GM21619 (cell line): ENCODE results near the gene PIK3CD.
"Not testable (repeated sequence)": the region's sequence is repeated elsewhere in the genome, so short reads cannot be mapped to it uniquely, and the experiment has no call there.

Source experiments
- ATAC-seq: cut with Tn5 transposase; IDR thresholded peaks from one replicate; pipeline ENCODE4 v1.9.1; 2021; ENCODE audit not compliant: unreplicated experiment

The PIK3CD gene

DNA sequence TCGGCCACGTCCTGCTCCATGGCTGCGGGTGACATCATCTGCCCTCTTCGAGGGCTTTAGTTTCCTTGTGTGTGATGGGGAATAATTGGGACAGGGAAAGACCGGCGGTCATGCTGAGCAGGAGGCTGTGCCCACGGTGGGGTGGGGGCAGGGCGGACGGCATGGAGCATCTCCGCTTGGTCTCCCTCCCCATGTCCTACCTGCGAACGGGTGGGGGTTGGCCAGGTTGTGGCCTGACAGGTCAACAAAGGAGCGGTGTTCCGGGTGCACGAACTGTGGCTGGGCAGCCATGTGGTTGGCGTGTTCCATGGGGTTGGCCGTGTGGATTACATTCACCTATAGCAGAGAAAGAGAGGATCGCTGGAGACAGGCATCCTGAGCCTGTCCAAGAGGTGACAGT lies 80.0 kb downstream of the PIK3CD start:
- ATAC-seq: no peak

DNA sequence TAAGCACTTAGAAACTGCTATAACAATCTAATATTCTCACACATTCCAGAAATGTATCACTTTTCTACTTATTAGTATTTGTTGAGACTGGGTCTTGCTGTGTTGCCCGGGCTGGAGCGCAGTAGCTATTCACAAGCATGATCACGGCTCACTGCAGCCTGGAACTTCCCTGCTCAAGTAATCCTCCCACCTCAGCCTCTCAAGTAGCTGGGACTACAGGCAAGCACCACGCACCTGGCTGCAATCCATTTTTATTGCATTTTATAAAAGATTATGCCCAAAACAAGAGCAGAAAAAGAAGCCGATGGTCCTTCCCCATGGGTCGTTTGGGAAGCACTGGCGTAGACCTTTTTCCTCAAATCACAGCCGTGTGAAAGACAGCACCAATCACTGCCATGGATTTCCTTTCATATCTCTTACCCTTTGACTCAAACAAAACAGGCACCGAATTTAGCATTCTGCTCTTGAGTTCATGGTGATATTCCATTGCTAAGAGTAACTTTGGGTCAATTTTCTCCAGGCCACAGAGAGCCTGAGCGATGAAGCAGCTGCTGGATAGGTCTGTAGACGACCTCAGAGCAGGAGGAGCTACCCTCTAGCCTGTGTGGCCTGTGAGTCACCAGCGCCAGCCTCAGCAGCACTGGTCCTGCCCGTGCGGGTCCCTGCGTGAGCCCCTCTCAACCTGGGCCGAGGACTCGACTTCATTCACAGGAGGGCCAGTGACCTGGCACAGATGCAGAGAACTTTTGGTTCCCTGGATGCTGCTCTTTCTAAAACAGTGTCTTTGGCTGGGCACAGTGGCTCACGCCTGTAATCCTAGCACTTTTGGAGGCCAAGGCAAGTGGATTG lies 80.8 kb downstream of the PIK3CD start:
- no peak for ATAC-seq

DNA sequence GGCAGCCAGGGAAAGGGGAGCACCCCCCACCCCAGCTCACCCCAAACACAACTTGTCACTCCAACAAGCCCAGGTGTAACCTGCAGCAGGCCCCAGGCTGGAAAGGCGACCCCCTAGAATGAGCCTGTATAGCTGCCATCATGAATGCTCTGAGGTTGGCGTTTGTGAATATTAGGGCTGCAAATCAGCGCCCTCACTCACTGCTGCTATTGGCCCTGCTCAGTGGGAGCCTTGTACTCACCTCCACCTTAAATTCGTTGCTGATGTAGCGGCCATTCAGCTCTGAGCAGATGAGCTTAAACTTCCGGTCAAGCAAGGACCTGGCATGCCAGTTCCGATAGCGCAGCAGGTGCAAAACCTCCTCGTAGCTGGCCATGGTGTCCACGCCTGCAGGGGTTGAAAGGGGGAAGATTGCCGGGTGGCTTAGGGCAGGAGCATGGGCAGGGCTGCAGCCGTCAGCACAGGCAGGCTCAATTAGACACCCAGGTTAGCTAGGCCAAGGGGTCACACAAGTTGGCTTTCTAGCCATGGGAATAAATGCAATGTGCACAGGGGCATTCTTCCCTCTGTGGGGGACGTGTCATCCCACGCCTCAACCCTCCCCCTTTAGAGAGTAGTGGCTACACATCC lies 81.7 kb downstream of the PIK3CD start:
- no peak for ATAC-seq

DNA sequence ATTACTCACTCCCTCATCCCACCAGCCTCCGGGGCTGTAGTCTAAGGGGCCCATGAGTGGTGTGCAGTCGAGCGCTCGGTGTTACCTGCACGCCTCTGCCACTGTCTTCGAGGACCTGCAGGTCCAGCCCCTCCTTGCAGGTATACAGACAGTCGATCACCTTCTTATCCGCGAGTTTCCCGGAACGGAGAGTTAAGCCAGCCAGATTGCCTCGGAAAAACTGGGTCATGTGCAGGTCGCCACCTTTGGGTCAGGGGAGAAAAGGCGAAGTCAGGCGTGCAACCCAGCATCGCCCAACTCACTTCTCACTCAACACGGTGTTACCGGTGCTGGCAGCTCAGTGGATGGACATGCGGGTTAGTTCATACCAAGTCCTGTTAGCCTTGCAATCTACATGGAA lies 84.3 kb downstream of the PIK3CD start:
- no peak for ATAC-seq

DNA sequence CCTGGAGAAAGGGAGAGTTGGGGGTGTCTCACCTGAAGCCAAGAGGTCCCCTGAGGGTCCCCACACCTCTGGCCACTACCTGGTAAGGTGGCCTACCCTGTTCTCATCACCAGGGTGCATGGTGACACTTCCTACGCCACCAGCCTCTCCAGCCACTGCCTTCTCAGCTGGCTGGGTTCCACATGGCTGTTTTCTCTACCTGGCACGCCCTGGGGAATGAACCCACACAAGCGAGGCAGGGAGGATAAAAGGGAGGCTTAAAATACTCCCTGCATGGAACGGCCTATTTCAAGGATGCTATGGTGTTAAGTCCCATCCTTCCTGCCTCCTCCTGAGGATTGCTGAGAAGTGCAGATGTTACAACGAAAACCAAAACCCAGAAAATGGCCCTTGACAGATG lies 84.7 kb downstream of the PIK3CD start:
- no peak for ATAC-seq

DNA sequence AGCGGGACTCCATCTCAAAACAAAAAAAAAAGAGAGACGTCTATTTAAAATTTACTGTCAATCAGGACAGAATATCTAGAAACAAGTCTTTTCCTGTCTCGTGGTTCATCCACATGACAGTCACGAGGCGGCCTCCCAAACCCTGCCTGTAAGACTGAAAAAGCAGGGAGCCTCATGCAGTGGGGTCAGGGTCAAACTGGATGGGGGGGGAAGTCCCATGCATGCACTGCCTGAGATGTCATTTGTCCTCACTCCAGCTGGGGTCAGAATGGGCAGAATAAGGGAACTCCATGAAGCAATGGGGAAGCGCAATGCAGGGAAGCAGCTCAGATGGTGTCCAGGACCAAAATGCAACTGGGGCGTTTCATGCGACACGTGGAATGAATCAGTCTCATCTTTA lies 85.5 kb downstream of the PIK3CD start:
- no peak for ATAC-seq

DNA sequence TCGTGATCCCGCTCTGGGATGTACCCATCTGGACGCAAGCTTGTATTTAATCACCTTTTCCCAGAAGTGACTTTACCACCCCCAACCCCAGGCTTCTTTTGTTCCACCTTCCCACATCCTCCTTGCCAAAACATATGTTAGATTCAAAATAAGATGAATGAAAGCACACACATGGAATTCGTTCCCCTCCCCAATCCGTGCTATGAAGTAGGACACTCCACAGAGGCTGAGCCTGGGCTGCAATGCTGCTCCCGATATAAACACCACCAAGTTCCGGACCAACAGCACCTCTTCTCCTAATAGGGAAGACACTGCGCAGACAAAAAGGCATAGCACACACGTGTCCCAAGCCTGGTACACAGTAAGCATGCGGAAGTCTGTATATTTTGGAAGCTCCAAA lies 86.1 kb downstream of the PIK3CD start:
- no peak for ATAC-seq

DNA sequence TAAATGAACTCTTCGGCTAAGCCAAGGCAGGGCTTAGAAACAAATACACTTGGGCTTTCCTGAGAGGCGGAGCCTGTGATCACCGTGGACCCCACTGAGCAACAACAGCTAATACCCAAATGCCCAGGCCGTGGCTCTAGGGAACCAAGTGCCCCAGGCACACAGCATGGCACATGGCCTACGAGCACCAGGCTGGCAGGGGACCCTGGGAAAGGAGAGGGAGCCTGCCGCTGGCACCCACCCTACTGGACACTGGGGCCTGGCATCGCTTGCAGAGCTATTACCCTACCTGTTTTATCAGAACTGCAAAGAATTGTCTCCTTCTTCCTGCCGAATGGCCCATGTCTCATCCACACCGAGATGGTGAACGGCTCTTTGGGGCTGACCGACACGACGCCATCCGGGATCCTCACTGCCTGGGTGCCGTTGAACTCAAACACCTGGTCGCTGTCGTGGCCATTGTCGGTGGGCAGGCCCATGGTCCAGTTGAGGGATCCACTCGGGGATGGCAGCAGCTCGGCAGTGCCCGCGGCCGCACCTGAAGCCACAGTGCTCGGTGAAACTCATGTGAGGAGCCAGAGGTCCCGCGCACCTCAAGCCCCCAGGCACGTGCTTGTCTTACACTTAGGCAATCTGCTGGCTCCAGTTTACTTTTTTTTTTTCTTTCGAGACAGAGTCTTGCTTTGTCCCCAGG lies 92.7 kb downstream of the PIK3CD start:
- no peak for ATAC-seq

DNA sequence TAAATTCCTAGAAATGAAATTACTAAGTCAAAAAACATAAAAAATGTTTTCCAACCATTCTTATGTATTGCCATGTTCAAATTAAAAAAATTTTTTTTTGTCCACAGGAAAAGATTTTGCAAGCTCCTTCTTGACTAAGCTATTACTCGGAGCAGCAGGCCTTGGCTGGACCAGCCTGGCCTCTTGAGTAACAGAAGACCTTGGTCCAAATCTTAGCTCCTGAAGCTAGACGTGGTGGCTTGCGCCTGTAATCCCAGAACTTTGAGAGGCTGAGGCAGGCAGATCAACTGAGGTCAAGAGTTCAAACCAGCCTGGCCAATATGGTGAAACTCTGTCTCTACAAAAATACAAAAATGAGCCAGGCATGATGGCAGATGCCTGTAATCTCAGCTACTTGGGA lies 94.7 kb downstream of the PIK3CD start:
- ATAC-seq: no peak

DNA sequence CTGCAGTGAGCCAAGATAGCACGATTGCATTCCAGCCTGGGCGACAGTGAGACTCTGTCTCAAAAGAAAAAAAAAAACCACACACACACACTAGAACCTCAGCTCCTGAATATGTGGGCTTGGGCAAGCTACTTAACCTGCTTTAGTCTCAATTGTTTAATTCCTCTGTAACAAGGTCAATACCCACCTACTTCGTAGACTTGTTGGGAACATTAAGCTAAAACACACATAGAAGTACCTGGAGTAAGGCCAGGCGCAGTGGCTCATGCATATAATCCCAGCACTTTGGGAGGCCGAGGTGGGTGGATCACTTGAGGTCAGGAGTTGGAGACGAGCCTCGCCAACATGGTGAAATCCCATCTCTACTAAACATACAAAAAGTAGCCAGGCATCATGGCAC lies 95.1 kb downstream of the PIK3CD start:
- no peak for ATAC-seq

DNA sequence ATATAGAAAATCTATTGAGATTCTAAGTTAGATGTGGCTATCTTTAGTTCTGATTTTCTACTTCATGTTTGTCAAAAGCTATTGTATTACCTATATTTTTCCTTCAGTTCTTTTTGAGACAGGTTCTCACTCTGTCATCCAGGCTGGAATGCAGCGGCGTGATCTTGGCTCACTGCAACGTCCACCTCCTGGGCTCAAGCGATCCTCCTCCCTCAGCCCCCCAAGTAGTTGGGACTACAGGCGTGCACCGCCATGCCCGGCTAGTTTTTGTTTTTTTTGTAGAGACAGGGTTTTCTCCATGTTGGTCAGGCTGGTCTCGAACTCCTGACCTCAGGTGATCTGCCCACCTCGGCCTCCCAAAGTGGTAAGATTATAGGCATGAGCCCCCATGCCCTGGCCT lies 96.9 kb downstream of the PIK3CD start:
- ATAC-seq: not testable (repeated sequence)

DNA sequence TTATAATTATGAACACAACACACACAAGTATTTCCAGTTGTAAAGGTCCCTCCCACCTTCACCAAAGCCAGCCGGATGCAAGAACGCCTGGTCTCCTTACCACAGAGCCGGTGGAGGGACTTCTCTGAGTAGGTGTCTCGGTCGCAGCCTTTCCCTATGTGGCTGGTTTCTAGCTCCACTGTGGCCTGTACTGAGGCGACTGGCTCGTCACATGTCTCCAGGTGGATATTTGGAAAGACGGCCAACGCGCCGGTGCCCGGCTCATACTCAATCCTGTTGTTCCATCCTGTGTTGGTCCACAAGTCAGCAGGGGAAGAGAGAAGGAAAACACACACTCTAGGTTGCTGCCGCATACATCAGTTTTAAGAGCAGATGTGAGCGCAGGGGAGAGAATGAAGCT lies 97.8 kb downstream of the PIK3CD start:
- no peak for ATAC-seq

DNA sequence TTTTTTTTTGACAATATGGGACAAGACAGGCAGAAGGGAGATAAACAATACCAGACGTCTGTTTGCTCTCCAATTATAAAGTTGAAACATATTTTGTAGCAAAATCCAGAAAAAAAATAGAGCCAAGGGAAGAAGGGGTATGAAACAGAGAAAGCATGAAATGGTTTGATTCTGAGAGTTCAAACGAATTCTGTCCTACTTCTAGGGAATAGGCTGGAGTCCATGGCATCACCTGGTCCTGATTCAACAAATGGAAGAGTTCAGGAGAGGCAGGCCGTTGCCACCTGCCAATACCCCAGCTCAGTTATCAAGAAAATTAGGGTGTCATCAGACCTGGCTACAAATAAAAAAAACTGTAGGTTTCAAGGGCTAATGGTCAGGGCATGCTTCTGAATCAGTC lies 100.4 kb downstream of the PIK3CD start:
- no peak for ATAC-seq

DNA sequence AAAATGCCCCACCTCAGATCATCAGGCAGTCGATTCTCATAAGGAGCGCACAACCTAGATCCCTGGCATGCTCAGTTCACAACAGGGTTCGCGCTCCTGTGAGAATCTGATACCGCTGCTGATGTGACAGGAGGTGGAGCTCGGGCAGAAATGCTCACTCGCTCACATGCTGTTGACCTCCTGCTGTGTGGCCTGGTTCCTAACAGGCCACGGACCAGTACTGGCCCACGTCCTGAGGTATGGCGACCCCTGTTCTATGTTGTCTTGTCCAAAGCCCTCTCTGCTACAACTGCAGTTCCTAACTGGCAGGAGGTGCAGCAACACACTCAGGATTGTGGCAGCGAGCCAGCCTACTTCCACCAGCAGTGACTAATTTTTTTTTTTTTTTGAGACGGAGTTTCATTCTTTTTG lies 101.6 kb downstream of the PIK3CD start:
- ATAC-seq: no peak

DNA sequence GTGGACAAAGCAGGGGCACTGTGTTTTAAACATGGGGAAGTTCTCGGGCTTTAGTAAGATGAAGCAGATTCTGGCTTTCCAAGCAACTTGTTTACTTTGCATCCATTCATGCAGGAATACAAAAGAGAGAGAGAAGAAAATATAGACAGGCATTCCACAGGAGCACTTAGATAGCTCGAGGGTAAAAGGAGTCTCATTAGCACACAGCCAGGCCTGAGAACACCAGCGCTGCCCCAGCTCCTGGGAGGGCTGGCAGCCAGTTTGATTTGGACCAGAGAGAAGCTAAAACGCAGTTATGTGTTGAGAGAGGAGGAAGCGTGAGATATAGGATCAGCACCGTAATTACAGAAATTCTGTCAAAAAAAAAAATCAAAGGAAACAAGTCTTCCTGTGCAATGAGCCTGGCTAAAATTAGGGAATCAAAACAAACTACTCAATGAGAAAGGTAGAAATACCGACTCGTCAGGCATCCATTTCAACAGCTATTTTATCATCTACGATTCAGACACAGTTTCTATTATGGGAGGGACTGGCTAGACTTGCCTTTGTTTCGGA lies 104.0 kb downstream of the PIK3CD start:
- ATAC-seq: no peak

DNA sequence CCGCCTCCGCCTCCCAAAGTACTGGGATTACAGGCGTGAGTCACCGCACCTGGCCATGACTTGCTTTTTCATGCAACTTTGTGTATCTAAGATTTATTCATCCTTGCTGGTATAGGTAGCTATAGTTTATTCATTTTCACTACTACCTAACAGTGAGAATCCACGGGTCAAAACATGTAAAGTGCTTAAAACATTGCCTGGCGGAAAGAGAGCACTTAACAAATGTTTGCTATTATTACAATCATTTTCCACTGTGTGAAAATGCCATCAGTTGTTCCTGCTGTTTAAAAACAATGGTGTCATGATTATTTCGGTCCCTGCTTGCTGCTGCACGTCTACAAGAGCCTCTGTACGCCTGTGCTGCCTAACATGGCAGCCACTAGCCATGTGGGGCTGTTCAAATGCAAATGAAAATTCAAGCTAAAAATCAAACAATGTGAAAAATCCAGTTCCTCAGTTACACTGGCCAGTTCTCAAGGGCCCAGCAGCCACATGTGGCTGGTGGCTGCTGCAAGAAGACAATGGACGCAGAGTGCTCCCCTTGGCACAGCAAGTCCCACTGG lies 107.1 kb downstream of the PIK3CD start:
- no peak for ATAC-seq

DNA sequence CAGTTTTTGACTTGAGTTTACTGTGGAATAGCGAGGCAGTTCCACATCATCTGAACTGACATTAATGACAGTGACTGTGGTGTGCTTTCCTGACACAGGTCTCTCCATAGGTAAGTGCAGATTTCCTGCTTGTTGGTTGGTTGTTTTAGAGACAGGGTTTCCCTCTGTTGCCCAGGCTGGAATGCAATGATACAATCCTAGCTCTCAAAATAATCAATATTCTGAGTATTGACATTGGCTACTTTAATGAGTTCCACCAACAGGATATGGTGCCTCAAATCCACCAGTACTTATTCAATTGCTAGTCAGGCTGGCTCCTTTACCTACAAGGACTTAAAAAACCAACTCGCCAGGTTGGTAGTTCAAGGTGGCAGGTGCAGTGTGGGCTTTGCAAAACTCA lies 108.4 kb downstream of the PIK3CD start:
- ATAC-seq: no peak

DNA sequence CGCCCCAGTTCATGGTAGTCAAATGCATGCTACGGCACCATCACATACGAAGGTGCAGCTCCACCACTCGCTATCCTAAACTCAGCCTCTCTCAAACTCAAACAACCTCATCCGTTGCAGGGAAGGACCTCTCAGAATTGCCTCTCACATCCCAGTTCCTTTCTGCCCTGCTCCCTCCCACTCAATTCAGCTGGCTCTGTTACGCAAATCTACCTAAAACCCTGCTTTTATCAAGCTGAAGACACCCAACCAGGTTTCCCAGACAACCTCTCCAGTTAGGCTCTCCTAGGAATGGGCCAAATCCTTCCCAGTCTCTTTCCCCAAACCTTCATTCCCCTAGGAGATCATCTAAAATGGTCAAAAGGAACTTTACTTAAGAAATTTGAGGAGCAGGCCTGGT lies 109.3 kb downstream of the PIK3CD start:
- ATAC-seq: no peak

DNA sequence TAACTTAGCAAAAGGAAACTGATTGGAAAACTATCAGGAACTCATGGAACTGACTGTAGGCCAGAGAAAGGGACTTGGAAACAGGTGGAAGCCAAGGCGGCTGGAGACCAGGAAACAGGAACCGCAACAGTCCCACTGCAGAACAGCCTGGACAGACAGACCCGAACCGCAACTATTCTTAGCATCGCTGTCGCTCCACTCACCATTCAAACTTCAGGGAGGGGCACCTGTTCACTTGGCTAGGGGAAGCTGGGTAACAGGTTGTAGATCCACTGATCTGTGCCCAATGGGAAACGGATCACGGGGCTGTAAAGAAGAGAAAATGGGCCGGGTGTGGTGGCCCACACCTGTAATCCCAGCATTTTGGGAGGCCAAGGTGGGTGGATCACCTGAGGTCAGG lies 110.3 kb downstream of the PIK3CD start:
- no peak for ATAC-seq

DNA sequence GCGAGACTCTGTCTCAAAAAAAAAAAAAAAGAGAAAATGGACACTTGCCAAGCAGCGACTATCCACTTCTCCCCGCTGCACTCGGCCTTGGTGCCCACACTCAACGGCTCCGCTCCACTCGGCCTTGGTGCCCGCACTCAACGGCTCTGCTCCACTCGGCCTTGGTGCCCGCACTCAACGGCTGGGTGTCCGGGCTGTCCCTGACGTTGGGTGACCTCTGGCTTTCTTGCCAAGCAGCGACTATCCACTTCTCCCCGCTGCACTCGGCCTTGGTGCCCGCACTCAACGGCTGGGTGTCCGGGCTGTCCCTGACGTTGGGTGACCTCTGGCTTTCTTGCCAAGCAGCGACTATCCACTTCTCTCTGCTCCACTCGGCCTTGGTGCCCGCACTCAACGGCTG lies 110.9 kb downstream of the PIK3CD start:
- not testable (repeated sequence) for ATAC-seq

DNA sequence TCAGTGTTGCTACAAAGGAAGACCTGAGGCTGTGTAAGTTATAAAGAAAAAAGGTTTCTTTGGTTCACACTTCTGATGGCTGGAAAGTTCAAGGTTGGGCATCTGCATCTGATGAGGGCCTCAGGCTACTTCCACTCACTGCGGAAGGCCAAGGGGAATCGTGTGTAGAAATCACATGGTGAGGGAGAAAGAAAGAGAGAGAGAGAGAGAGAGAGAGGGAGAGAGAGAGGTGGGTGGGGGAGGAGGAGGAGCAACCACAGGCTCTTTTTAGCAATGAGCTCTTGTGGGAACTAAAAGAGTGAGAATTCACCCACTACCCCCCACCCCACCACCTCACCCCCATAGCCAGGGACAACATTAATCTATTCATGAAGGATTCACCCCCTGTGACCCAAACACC lies 112.4 kb downstream of the PIK3CD start:
- ATAC-seq: no peak

DNA sequence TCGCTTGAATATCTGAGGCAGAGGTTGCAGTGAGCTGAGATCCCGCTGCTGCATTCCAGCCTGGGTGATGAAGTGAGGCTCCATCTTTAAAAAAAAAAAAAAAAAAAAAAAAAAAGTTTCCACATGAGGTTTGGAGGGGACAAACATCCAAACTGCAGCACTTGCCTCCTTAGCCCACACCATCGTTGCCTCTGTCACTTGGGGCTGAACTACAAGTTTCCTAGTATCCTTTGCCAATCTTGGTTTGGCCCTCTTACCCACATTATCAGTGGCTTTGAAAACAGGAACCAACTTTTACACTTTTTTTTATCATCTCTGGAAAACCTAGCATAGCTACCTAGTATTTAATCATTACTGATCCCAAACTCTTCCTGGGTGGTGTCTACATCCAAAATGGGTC lies 113.0 kb downstream of the PIK3CD start:
- no peak for ATAC-seq
